ENCODE measurements around the gene SOBP.

DNA sequence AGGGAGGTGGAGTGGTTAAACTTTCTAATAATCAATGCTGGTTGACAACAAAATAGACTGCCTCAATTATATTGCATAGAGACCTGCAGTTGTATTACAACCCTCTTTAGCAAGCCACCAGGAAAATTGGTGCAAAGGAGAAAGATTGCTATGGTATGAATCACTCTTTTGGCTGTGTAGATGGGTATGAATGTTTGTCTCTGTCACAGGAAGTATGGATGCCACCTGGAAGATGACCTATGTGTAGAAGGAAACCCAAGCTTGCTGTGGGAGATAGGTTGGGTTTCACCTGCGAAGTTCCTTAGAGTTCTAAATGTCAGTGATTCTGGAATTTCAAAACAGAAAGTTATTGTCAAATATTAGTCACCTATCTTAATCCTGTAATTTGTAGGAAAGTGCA lies 134.6 kb downstream of the SOBP start:
- TF ChIP-seq, protein P1, sequence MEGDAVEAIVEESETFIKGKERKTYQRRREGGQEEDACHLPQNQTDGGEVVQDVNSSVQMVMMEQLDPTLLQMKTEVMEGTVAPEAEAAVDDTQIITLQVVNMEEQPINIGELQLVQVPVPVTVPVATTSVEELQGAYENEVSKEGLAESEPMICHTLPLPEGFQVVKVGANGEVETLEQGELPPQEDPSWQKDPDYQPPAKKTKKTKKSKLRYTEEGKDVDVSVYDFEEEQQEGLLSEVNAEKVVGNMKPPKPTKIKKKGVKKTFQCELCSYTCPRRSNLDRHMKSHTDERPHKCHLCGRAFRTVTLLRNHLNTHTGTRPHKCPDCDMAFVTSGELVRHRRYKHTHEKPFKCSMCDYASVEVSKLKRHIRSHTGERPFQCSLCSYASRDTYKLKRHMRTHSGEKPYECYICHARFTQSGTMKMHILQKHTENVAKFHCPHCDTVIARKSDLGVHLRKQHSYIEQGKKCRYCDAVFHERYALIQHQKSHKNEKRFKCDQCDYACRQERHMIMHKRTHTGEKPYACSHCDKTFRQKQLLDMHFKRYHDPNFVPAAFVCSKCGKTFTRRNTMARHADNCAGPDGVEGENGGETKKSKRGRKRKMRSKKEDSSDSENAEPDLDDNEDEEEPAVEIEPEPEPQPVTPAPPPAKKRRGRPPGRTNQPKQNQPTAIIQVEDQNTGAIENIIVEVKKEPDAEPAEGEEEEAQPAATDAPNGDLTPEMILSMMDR (IDR thresholded peaks at IDR 0.05): no peak
- TF ChIP-seq EZH2 (IDR thresholded peaks at IDR 0.05; ENCODE audit: borderline replicate concordance, insufficient read depth, low read depth, low read length, poor library complexity, severe bottlenecking): no peak
